GM13977 (cell line): Measurements from ENCODE around the gene POLN.

Source experiments
- DNase-seq: peaks from one replicate; pipeline ENCODE4 v3.0.0; 2012; ENCODE audit warnings: low spot score
- CTCF ChIP-seq: IDR thresholded peaks from 2 replicates; pipeline ENCODE4 v1.5.1; 2012; ENCODE audit warnings: mild to moderate bottlenecking, control low read depth; ENCODE audit not compliant: insufficient read depth; ENCODE audit errors: extremely low read depth, missing control alignments
- in situ Hi-C: fragments of 300-500 bp; cut with MboI; formaldehyde crosslinking; loops from one replicate; pipeline ENCODE4 v1.12.0; 2022; ENCODE audit warnings: low sequenced_read_pairs, low pct_unique_long_range_greater_than_20kb, mixed read lengths, inconsistent platforms; ENCODE audit not compliant: unreplicated experiment

POLN gene

DNA sequence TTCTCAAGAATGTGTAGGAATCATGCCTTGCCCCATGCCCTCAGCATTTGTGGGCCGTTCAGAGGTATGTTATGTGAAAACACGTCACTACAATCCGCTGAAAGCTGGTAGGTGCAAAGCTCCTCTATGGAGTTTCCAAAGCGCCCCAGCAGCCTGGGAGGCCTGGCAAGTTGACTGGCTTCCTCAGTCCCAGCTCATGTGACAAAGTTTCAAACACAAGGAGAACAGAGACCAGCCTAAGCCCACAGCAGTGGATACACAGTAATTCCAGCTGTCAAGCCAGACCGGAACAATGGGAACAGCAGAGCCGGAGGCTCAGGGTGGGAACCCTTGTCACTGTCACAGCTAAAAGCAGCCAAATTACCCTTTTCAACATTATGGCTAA, 149.3 kb downstream of the POLN start:
- TF ChIP-seq CTCF, result no peak
- in situ Hi-C loops, result no loop called here
- DNase-seq, result no peak

DNA sequence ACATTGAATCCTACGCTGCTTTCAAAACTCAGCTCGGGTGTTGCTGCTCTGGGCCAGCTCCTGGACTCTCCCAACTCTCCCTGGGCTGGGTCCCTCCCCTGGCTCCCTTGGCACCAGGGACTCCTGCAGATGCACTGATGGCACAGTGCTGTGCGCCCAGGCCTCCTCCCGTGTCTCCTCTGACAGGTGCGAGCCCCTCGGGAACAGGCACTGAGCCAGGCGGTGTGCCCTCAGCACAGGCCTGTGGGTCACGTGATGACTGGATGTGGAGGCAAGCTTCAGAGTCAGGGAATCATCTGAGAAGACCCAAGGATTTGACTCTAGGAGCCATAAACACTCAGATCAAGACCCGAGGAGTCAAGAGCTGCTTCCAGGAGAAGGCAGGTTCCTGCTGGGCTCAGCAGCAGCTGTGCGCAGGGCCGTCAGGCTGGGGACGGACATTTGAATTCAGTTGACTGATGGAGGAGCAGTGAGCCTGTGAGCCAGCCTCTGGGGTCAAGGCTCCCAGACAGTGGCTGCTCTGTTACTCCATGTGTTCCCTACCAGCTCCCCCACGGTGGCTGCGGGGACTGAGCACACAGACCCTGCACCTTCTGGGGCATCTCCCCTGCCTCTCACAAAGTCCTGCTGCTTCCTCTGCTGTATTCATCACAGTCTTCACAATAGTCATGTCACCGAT, 149.8 kb downstream of the POLN start:
- in situ Hi-C loops, result no loop called here
- no peak for TF ChIP-seq CTCF
- no peak for DNase-seq

DNA sequence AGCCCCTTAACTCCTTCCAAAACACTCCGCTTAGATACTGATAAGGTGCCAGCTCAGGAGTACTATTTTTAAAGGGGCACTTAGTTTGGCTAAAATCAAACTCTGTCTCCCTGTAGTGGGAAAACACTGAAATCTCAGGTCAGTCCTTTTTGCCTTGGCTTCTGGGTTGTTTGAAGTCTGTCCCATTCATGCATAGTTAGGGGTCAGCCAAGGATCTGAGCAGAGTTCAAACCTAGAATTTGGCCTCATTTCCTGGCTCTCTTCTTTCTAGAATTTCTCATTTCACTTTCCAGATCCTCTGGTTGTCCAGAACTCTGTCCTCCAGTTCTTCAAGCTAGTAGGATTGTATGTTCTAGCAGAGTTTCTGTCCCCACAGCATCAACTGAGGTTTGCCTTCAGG, 151.3 kb downstream of the POLN start:
- no peak for DNase-seq
- TF ChIP-seq CTCF, result no peak
- in situ Hi-C loops, result no loop called here

DNA sequence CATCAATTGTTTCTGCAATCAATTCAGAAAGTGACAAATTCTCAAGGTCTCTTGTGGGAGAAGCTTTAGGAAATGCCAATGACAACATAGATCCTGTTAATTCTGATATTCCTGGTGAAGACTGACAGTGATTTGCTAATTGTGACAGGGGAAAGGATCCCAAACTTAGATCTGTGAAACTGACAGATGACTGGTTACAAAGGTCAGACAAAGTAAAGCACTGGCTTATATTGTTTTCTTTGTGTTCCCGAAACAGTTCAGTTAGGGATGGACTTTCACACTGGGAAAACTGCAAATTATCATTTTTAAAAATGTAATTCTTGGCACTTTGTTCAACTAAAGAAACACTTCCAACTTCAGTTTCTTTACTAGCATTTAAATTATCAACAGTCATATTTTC, 152.7 kb downstream of the POLN start:
- no peak for DNase-seq
- no peak for TF ChIP-seq CTCF
- in situ Hi-C loops, result no loop called here

DNA sequence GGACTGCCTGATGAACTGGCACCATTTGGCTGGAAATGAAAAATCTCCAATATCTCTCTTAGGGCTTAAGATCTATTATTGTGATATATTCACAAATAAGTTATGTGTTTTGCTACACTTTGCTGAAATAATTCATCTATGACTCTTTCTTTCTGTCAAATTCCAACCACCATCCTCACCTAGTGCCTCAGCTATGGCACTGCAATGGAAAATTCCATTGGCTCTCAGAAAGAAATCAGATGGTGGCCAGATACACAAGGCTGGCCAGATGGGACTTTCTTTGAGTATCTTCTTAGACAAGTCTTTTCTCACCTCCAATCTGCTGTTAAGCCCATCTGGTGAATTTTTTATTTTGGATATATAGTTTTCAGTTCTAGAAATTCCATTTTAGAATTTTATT, 154.8 kb downstream of the POLN start:
- TF ChIP-seq CTCF, result no peak
- no peak for DNase-seq
- in situ Hi-C loops, result no loop called here

GRCh38 chr4:2085496-2085901, 156.4 kb downstream of the POLN start:
- DNase-seq, result no peak
- in situ Hi-C loops, result no loop called here
- no peak for TF ChIP-seq CTCF
